DMS153 (cell line): ENCODE data around the gene GRAMD1B.
"Not testable (repeated sequence)": the region's sequence is repeated elsewhere in the genome, so short reads cannot be mapped to it uniquely, and the experiment has no call there.

Source experiments
- DNase-seq: peaks from one replicate; lab custom pipeline; 2025; lab: John Stamatoyannopoulos, UW

Gene GRAMD1B

DNA sequence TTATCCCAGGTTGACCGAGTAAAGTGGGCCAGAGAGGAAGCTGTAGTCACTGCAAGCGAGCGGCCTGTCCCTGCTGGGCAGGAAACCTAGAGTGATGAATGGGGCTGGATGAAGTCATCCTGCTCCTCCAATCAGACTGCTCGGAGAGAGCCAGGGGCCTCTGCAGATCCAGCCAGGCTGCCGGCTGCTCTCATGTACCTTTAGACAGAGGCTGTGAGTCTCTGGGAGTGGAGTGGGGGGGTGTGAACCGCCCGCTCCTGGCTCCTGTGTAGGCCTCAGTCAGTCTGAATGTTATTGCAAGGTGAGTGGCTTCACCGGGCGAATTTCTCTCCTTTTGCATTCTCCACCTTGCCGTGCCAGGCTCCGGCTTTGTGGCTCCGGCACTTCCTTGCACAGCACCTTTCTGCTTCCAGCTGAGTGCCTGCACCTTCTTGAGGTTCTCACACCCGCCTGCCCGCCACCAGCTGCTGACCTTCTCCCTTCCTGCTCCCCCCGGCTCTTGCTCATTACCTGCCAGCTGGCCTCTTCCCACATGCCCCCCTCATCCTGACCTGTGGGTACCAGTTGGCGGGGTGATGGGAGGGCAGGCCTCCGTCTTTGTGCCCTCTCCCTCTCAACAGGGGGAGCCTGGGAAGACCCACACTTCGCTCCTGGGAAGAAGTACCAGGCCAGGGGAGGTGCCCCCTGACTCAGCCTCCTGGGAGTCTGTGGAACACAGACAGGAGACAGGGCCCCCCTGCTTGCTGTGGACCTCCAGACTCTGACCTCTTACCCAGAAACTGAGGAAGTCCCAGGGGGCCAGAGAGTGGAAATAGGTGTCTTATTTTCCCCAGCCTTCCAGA, 79.9 kb downstream of the GRAMD1B start:
- DNase-seq: peak; percentile 69

DNA sequence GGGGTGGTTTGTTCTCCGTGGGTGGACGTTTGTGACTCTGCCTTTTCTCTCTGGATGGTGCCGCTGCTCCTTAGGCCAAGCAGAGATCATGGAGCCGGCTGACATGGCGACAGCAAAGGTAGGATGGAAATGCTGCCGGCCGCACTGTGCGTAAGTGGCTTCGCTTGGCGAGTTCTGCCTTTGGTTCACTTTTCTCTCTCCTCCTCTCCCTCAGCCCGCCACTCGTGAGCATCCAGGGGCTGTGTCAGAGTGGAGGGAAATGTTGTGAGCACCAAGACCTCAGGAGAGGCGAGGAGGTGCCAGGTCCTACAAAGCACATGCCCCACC, 80.5 kb downstream of the GRAMD1B start:
- DNase-seq: no peak

DNA sequence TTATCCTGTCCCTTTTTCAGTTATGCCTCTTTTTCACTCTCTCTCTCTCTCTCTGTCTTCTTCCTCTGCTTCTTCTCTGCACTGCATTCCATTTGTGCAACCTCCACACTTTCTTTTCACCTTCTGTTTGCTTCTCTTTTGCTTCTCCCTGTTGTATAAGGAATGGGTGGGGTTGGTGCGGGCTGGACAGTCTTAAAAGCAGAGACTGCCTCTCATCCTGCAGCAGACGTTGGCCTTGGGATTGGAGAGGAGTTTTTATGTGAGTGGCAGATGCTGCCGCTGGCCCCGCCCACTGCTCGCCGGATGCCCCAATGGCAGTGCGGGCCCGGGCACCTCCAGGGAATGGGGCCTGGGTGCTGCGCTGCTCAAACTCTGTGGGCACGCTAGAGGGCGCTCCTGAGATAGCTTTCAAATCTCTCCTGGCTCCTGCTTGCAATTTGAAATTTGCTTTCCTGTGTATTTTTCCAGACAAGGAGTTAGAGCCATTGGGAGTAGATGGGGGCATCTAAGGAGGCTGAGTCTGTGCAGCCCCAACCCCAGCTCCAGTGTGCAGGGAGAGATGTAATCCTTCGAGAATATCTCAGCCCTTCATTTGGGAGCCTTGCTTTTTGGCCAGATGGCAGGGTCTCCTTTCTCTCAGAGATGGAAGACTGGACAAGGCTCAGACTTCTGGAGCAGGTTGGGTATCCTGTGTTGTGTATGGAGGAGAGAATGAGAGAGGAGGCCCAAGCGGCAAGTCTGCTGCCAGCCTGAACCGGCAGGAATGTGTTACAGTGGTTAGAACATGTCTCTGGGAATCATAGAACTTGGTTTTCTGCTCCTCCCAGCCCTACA, 81.2 kb downstream of the GRAMD1B start:
- DNase-seq: peak; percentile 87

DNA sequence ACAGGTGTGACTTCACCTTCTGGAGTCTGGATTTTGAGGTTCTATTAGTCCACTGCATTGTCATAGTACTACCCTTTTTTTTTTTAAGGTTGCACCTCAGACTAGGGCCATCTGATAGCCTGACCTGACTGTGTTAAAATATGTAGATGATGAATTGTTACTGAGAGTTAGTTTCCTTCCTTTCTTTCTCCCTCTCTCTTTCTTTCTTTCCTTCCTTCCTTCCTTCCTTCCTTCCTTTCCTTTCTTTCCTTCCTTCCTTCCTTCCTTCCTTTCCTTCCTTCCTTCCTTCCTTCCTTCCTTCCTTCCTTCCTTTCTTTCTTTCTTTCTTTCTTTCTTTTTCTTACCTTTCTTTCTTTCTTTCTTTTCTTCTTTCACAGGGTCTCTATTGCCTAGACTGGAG, 83.2 kb downstream of the GRAMD1B start:
- DNase-seq: not testable (repeated sequence)

DNA sequence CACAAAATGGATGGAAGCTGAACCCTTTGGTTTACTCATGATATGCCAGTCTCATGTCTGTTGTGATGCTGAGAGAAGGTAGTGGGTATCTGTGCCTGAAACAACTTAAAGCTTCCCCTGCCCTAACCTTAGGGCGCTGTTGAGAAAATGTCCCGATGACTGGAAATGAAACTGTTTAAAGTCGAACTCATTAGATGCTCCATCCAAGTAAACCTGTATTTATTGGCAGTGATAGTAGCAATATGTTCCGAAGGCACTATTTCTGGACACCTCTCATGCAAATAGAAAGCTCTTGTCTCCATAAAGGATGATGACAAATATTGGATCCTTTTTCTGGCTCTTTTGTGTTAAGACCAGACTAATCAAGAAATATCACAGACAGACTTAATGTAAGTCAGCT, 86.2 kb downstream of the GRAMD1B start:
- no peak for DNase-seq

DNA sequence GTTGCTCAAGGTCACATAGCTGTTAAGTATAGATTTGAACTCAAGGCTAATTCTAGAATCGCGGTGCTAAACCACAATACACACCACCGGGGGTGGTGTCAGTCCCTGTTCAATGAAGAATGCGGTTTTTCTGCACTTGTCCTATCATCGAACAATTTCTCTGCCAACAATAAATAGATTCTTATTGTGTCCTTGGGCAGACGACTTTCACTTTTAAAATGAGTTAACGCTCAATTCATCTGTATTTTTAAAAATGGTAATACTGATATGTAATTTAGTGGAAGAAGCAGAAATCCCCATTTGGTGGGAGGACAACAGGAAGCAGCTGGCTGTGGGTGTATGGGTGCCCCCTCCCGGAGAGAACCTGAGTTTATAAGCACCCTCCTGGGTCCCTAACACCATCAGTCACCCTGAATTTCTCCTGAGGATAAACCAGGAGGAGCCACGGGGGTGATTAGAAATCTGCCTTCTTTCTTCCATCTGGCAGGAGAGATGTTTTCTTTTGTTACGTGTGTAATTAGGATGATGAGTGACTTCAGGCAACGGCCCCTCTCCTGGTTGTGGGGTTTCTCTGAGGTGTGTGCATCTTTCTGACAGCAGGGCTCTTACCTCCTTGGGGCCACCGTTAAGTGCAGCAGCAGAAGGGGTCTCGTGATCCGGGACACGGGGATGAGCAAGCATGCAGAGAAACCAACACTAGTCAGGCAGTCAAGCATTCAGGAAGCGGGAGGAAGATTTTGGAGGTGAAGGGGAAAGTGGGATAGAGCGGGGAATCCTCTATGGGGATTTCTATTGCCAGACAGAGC, 87.7 kb downstream of the GRAMD1B start:
- DNase-seq: no peak

DNA sequence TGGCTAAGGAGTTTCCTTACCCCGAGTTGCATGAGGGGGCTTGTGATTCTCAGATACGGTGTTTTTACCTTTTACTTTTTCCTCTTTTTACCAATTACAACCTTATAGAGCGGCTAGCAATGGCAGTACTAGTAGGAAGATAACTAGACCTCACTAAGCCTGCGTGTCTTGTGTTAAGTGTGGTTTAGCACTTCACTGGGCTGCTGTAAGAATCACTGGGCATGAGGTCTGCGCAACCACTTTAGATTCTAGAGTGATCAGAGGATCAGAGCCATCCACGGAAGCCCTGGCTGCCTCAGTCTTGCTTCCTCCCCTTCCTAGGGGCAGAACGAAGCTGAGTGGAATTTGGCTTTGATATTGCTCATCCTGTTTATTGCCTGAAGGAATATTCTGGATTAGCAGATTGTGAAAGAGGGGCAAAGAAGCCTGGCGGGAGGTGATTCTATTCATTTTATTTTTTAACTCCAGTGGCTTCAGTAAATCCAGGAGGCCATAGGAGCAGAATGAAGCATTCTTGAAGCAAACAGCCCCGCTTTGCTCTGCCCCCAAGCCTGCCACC, 88.5 kb downstream of the GRAMD1B start:
- DNase-seq: no peak

DNA sequence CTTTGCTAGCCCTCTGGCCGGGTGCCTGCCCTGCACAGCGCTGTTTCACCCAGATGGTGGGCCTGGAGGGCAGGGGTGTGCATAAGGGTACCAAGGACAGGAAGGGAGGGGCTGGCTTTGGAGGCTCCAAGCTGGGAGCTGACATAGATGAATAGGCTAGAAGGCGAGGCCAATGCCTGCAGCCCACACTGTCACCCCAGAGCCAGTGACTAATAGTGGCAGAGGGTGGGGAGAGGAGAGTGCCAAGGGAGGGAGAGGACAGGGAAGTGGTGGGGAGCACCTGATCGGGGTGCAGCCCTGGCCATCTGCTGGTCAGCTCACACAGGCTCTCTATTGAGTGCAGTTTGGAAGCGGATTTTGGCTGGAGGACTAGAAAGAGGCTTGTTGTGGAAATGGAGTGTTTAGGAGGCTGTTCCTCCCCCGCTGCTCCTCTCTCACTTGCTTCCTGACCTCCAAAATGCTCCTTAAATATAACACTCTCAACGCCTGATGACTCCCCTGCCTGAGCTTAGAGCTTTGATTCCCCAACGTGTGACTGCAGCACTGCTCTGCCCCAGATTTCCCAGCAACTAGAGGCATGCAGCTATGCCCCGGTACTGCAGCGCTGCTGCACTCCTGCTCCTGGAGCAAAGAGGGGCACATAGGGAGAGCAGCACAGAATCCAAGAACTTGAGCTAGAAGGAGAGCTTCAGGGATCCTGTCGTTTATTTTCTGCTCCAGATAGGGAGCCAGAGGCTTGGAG, 89.2 kb downstream of the GRAMD1B start:
- no peak for DNase-seq

DNA sequence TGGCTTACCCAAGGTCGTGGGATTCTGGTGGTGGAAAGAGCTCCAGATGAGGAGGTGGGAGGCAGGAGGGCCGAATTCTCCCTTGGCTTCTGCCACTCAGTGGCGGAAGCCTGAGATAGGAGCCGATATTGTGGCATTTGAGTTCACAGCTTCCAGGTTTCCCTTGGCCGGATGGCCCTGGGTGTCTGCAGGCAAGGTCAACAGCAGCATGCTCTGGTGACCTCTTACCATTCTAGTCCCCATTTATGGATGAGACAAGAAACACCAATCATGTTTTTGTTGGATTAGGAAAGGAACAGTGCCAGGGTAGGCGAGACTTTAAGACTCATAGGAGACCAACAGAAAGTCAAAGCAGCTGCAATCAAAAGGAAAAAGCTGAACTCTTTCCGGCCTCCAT, 89.7 kb downstream of the GRAMD1B start:
- DNase-seq: no peak

DNA sequence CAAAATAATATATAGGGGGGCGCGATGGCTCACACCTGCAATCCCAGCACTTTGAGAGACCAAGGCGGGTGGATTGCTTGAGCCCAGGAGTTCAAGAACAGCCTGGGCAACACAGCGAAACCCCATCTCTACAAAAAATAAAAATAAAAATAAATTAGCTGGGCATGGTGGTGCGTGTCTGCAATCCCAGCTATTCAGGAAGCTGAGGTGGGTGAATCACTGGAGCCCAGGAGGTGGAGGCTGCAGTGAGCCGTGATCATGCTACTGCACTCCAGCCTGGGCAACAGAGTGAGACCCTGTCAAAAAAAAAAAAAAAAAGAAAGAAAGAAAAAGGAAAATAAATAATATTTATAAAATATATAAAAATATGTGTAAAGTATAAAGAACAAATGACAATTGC, 90.4 kb downstream of the GRAMD1B start:
- DNase-seq: not testable (repeated sequence)

DNA sequence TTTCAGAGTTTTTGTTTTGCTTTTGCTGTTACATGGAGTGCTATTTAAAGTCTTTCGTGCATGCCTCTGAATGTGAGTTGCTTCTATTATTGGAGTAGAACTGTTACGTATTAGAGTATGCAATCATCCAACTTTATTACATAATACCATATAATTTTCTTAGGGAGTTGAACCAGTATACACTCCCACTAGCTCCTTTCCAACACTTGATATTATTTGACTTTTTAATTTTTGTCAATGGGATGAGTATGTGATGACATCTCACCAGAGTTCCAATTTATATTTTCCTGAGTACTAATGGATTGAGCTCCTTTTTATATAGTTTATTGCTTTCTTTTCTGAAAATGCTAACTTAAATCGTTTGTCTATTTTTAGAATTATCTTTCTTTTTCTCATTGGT, 90.9 kb downstream of the GRAMD1B start:
- no peak for DNase-seq

DNA sequence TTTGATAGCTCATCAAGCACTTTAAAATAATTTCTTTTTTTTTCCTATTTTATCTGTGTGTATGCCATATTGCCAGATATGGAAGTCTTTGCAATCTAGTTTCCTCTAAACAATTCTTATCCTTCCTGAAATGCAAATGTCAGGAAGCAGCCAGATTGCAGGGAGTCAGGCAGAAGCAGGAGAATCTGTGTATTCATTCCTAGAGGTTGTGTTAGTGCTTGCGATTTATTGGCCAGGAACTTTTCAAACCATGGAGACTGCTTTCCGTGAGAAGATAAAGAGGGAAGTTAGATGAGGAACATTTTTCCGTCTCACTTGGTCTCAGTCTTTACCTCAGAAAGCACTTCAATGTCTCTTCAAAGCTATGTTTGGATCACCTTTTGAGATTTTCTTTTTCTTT, 91.9 kb downstream of the GRAMD1B start:
- DNase-seq: no peak

DNA sequence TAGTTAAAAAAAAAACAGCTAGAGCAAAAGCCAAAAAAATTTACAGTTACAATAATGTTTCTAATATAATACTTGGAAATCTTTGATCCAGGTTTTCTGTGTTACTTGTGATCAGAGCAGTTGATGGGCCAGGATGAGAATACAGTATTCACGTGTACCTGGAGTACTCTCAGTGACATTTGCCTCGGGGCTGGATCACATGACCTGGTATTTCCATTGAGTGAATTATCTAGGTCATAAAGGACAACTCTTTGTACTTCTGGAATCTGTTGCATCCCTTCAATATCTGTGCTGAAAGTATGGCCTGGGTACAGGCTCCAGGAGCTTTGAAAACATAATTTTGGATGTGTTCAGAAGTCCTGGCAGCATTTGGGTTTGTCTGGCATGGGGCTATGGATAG, 93.5 kb downstream of the GRAMD1B start:
- DNase-seq: no peak

DNA sequence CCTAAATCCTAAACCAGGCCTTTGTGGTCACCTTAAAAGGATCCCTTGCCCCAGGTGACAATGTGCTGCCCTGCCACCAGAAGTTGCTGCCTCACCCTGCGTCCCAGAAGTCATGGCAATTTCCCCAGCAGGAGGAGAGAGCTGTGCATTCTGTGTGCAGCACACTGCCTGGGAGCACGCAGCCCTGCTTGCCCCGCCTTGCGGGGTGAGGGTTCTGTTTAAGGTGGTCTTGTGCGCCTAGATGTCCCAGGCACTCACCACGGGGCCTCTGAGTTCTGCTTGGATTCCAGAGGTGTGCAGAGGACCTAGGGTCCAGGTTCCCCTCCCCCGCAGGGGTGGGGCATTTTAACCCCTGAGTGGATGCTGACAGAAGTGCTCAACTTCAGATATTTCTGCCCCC, 95.0 kb downstream of the GRAMD1B start:
- DNase-seq: no peak

DNA sequence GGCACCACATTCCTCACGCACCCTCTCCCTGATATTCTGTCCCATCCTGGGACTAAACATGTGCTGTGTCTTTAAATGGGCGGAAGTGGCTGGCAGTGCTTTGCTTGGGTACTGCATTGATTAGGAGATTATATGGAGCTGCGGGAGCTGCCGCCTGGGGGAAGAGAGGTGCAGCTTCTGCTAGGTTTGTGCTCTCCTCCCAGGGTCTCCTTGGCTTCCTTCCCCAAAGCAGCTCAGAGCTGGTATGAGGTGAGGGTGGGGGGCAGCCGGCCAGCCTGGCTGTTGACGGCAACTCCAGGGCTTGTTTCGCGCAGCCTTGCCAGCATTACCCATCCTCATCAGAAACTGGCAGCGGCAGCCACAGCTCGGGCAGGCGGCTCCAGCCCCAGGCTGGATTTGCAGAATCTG, 95.4 kb downstream of the GRAMD1B start:
- no peak for DNase-seq

DNA sequence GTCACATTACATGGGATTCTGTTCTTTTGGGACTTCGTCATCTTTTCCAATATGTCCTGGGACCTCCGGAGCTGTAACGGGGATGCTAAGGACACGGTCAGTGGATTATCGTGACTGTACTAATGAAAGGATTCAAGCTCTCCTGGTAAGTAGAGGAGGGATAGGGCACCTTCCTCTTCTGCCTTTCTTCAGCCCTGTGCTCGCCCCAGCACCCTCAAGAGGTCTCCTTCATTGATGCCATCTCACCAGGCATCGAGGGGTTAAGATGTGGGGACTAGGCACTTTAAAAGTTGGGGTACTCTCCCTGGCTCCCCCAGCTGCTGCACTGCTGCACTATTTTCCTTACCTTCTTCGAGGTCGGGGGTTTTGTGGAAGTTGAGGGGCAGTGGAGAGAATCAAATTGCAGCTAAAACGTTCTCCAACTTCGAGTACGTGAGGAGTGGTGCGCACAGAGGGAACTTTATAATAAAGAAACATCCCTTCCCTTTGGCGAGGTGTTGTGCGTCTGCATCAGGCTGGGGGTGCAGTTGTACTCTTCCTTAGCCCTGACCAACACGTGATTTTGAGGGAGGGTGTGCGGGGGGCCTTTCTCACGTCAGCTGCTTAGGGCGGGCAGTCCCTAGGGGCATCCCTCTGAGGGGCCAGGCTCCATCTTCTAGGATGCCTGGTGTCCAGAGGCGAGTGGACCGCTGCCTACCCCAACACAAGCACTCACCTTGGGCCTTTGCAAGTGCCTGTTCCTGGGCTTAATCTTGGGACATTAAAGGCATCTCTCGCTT, 96.1 kb downstream of the GRAMD1B start:
- DNase-seq: no peak

DNA sequence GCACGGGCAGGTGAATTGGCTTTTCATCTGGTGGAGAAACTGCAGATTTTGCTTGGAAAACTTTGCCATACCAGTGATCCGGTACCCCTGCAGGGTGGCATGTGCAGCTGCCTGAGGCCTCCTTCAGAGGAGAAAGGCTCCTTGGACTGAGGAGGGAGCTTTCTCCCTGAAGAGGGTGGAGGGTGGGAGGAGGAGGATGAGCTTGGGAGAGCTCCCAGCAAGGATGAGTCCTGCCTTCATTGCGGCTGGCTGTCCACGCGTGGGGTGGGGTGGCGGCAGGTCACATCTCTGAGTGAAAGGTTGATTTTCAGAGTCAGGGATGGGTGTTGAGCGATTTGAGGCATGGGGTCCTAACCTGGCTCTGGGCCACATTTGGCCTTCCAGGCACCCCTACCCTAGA, 96.8 kb downstream of the GRAMD1B start:
- DNase-seq: no peak

DNA sequence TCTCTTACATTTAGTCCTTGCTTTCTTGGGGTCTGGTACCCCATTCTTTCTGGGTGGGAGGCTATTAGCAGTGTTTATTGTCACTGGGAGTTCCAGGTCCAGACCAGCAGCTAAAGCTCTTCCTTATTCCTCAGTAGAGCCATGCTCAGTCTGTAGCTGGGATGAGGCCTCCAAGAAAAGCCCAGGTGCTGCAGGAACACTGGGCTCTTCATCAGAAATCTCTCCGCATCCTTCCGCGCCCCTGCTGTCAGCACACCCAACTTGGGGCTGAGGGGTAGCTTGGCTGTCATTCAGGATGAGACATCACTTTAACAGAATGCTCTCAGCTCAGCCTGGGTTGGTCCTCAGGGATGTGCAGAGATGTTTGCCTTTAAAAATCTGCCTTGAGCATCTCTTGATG, 97.5 kb downstream of the GRAMD1B start:
- DNase-seq: no peak

DNA sequence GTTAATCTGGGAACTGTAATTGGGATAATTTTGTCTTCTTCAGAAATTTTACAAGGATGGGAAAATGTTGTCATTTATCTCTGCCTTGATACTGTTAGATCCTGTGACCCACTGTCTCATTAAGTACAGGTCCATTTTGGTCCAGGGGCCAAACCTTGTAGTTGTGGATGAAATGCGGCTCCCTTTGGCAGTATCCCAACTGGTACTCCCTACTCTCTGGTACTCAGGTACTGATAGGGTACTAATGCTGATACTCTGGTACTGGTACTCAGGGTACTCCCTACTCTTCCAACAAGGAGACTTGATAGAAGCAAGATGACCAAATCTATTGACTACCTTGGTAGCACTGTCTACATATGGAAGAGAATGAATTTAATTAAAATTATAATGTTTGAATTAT, 97.9 kb downstream of the GRAMD1B start:
- DNase-seq: no peak

DNA sequence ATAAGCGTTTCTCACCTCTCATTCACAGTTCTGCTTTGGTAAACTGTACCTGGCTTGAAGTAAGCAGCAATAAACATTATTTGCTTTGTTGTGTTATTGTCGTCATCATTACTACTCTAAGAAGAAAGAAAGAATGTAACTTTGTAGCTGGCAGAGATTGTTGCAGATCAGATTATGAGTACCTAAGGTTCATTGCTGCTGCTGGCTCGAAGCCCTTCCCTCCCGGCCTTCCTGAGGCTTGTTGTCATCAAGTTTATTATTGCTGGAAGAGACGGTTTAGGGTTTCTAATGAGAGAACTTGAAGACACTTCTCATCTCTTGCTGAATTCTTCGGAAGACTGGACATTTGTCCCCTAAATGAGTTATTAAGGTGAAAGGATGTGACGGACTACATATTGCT, 101.3 kb downstream of the GRAMD1B start:
- DNase-seq: no peak

DNA sequence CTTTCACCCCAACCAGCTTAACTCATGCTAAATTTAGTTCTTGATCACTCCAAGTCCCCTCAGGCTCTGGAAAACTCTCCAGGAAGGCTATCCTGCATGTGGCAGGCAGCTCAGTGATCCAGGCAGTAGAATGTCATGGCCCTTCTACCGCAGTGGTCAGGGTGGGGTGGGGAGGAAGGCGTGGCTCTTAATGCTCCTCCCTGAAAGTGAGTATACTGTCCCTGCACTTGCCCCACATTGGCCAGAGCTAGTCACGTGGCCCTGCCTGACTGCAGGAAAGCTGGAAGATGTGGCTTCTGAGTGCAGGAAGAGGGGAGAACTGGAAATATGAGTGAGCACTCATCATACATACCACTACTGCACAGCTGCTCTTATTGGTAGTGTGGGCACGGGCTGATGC, 102.1 kb downstream of the GRAMD1B start:
- no peak for DNase-seq
